ENCODE data around the gene MAGI3. TPM values are rescaled to one million over a fixed set of nuclear protein-coding genes. Genes with fewer than 3 reads are reported as not detected.

Gene MAGI3
- total RNA-seq, 4 donors from 2014 or later = 14.4 to 28.2 (median 24.4) TPM

- H3K27ac ChIP-seq = no peak overlapping the region
- no peak for DNase-seq
These were observed 150.8 kb downstream of the MAGI3 start for GRCh38 chr1:113541106-113541505.

GRCh38 chr1:113542221-113542701 is 151.9 kb downstream of the MAGI3 start:
- WGBS, 2 donors = 21 to 27% methylated on average over 6 of the region's 6 CpGs
- peaks cover 0 to 38% (median 0%) of the 10 kb centered on the region in 3 donors for H3K4me1 ChIP-seq
- no peak for DNase-seq
- no peak overlapping the region for H3K4me3 ChIP-seq
- intact Hi-C loops (cut with DNase I) = no loop called here
- no peaks in the 10 kb centered on the region for H3K9me3 ChIP-seq
- H3K36me3 ChIP-seq = no peaks in the 10 kb centered on the region
- TF ChIP-seq CTCF (IDR thresholded peaks at IDR 0.05) = no peak
- TF ChIP-seq POLR2A (IDR thresholded peaks at IDR 0.05) = no peak
- H3K27me3 ChIP-seq = no peaks in the 10 kb centered on the region
- no peak overlapping the region for H3K27ac ChIP-seq

More at GRCh38 chr1:113541106-113541505, 150.8 kb downstream of the MAGI3 start:
- Histone ChIP-seq H3K4me3 (no peak overlapping the region), H3K4me1 (peaks cover 0 to 49% (median 0%) of the 10 kb centered on the region in 3 donors), H3K9me3 (no peaks in the 10 kb centered on the region), H3K27me3 (no peaks in the 10 kb centered on the region), H3K36me3 (no peaks in the 10 kb centered on the region)
- intact Hi-C loops (cut with DNase I) = no loop called here
- WGBS, 2 donors = 81 to 86% methylated on average over 2 of the region's 2 CpGs
- TF ChIP-seq POLR2A (IDR thresholded peaks at IDR 0.05) (no peak), CTCF (IDR thresholded peaks at IDR 0.05) (no peak)

GRCh38 chr1:113543110-113543509 is 152.8 kb downstream of the MAGI3 start:
- Histone ChIP-seq H3K4me3 (no peak overlapping the region), H3K36me3 (no peaks in the 10 kb centered on the region), H3K27ac (no peak overlapping the region), H3K9me3 (no peaks in the 10 kb centered on the region), H3K27me3 (no peaks in the 10 kb centered on the region), H3K4me1 (peaks cover 0 to 30% (median 0%) of the 10 kb centered on the region in 3 donors)
- intact Hi-C loops (cut with DNase I) = no loop called here
- WGBS, 2 donors = 89 to 92% methylated on average over 1 of the region's 1 CpG
- no peak for DNase-seq
- TF ChIP-seq CTCF (IDR thresholded peaks at IDR 0.05) = no peak
- TF ChIP-seq POLR2A (IDR thresholded peaks at IDR 0.05) = no peak

- H3K36me3 ChIP-seq = peaks cover 0 to 7% (median 0%) of the 10 kb centered on the region in 3 donors
- H3K4me3 ChIP-seq = no peak overlapping the region
- H3K27ac ChIP-seq = no peak overlapping the region
- H3K4me1 ChIP-seq = peaks cover 0 to 24% (median 0%) of the 10 kb centered on the region in 3 donors
- no peaks in the 10 kb centered on the region for H3K9me3 ChIP-seq
- H3K27me3 ChIP-seq = no peaks in the 10 kb centered on the region
- whole genome bisulfite sequencing, 2 donors = 42 to 52% methylated on average over 3 of the region's 3 CpGs
- no peak for DNase-seq
- no peak for TF ChIP-seq POLR2A (IDR thresholded peaks at IDR 0.05)
- no peak for TF ChIP-seq CTCF (IDR thresholded peaks at IDR 0.05)
- intact Hi-C loops (cut with DNase I) = no loop called here
These were observed 154.9 kb downstream of the MAGI3 start for GRCh38 chr1:113545210-113545609.

GRCh38 chr1:113545626-113546025 is 155.3 kb downstream of the MAGI3 start:
- TF ChIP-seq POLR2A (IDR thresholded peaks at IDR 0.05) (no peak), CTCF (IDR thresholded peaks at IDR 0.05) (no peak)
- Histone ChIP-seq H3K4me3 (no peak overlapping the region), H3K9me3 (no peaks in the 10 kb centered on the region), H3K27ac (no peak overlapping the region), H3K27me3 (no peaks in the 10 kb centered on the region), H3K4me1 (peaks cover 0 to 24% (median 0%) of the 10 kb centered on the region in 3 donors), H3K36me3 (peaks cover 0 to 11% (median 0%) of the 10 kb centered on the region in 3 donors)
- 46 to 48% methylated on average over 2 of the region's 2 CpGs for WGBS, 2 donors
- DNase-seq = no peak
- intact Hi-C loops (cut with DNase I) = no loop called here
